B cell (primary cell): ENCODE measurements around the gene RASGEF1B.

ENCODE experiments used
- EZH2 ChIP-seq: IDR thresholded peaks from 2 replicates; pipeline ENCODE4 v1.6.1; 2012; ENCODE audit warnings: borderline replicate concordance, low read depth, mild to moderate bottlenecking, moderate library complexity, low read length; ENCODE audit not compliant: insufficient read depth, poor library complexity, severe bottlenecking
- TF ChIP-seq, protein P1 (sequence below): fragments of 200-600 bp; IDR thresholded peaks from one replicate; pipeline ENCODE4 v1.8.0; 2022; ENCODE audit warnings: antibody characterized with exemption, mild to moderate bottlenecking

DNA sequence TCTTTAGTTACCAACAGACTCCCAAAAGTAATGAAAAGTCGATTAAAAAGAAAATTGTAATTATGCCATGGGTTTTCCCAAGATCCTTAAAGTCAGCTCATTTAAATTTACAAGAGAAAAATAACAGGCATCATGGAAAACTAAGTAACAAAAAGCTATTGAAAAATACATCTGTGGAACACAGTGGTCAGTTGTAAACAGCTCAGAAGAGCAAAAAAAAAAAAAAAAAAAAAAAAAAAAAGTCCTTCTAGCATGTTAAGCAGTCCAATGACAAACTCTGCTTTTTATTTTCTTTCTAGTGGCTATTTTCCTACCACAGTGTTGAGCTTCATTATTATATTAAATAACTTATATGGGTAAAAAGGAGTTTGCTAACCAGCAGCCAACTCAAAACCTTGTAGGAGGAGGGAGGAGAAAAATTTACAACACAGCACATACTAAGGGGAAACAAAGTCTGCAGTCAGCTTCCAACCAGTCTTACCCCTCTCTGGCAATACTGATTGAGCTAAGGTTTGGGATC, 44.9 kb downstream of the RASGEF1B start:
- TF ChIP-seq, protein P1, sequence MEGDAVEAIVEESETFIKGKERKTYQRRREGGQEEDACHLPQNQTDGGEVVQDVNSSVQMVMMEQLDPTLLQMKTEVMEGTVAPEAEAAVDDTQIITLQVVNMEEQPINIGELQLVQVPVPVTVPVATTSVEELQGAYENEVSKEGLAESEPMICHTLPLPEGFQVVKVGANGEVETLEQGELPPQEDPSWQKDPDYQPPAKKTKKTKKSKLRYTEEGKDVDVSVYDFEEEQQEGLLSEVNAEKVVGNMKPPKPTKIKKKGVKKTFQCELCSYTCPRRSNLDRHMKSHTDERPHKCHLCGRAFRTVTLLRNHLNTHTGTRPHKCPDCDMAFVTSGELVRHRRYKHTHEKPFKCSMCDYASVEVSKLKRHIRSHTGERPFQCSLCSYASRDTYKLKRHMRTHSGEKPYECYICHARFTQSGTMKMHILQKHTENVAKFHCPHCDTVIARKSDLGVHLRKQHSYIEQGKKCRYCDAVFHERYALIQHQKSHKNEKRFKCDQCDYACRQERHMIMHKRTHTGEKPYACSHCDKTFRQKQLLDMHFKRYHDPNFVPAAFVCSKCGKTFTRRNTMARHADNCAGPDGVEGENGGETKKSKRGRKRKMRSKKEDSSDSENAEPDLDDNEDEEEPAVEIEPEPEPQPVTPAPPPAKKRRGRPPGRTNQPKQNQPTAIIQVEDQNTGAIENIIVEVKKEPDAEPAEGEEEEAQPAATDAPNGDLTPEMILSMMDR = no peak
- TF ChIP-seq EZH2 = no peak
